Glomerular endothelial cell (primary cell): ENCODE results near the gene SF3B4. TPM values are rescaled to one million over a fixed set of nuclear protein-coding genes. Genes with fewer than 3 reads are reported as not detected.
"Not testable (repeated sequence)": the region's sequence is repeated elsewhere in the genome, so short reads cannot be mapped to it uniquely, and the experiment has no call there.

ENCODE experiments used
- DNase-seq: peaks from one replicate; pipeline ENCODE4 v3.0.0-alpha.2; 2011; ENCODE audit warnings: low read depth, low spot score; ENCODE audit errors: extremely low read depth
- total RNA-seq: library from RNA; depleted of rRNA; stranded (reverse); fragments of >200 nt; gene quantifications from 2 replicates; pipeline ENCODE4 v1.2.3, GENCODE V29; 2015

The SF3B4 gene
- total RNA-seq, 1 donor from 2014 or later, result 20.0 TPM

- DNase-seq, result peak; percentile 62
These were observed 39.2 kb downstream of the SF3B4 start for GRCh38 chr1:149888247-149888998.

- DNase-seq, result peak; percentile 97
These were observed 40.0 kb downstream of the SF3B4 start for GRCh38 chr1:149887456-149888246.

- DNase-seq, result not testable (repeated sequence)
These were observed 40.5 kb downstream of the SF3B4 start for GRCh38 chr1:149887196-149887455.

- peak; percentile 98 for DNase-seq
These were observed 41.0 kb downstream of the SF3B4 start for GRCh38 chr1:149886396-149887195.

GRCh38 chr1:149886121-149886395 lies 41.5 kb downstream of the SF3B4 start:
- not testable (repeated sequence) for DNase-seq

GRCh38 chr1:149885339-149886120 lies 42.1 kb downstream of the SF3B4 start:
- peak; percentile 37 for DNase-seq

GRCh38 chr1:149884433-149885338 lies 42.9 kb downstream of the SF3B4 start:
- no peak for DNase-seq

GRCh38 chr1:149883598-149884247 lies 43.9 kb downstream of the SF3B4 start:
- no peak for DNase-seq

- DNase-seq, result no peak
These were observed 45.7 kb downstream of the SF3B4 start for GRCh38 chr1:149881876-149882275.

GRCh38 chr1:149879556-149879955 lies 48.0 kb downstream of the SF3B4 start:
- no peak for DNase-seq

- no peak for DNase-seq
These were observed 50.2 kb downstream of the SF3B4 start for GRCh38 chr1:149877211-149877946.

Other genes with a start within 250 kb of the SF3B4 start
- not detected in 2 replicates for gene FCGR1A, start 145.1 kb downstream of the SF3B4 start, total RNA-seq
- gene BOLA1, start 28.2 kb downstream of the SF3B4 start, total RNA-seq, result 14.2 and 15.0 TPM in 2 replicates
- gene SV2A, start 10.0 kb downstream of the SF3B4 start, total RNA-seq, result 1.8 and 2.6 TPM in 2 replicates
- 2.2 and 5.4 TPM in 2 replicates for gene MTMR11, start 9.1 kb upstream of the SF3B4 start, total RNA-seq
- gene OTUD7B, start 82.9 kb upstream of the SF3B4 start, total RNA-seq, result 11.3 and 14.3 TPM in 2 replicates
- 25.1 and 25.7 TPM in 2 replicates for gene VPS45, start 140.0 kb upstream of the SF3B4 start, total RNA-seq
- gene PLEKHO1, start 222.1 kb upstream of the SF3B4 start, total RNA-seq, result 140 and 183 TPM in 2 replicates